HepG2 (cell line): ENCODE results near the gene HTR3C. TPM values are rescaled to one million over a fixed set of nuclear protein-coding genes. Genes with fewer than 3 reads are reported as not detected.

ENCODE experiments used
- ATAC-seq: fragments of 200-7000 bp; cut with Tn5 transposase; 3 replicates; pipeline ENCODE4 v1.9.1; 2020; ENCODE audit warnings: mild to moderate bottlenecking, moderate library complexity
- BruUV-seq: library from RNA; stranded (reverse); fragments of 400-500 nt; replicated peaks from 2 replicates; lab custom pipeline; 2021; lab: Mats Ljungman, UMichigan
- CTCF ChIA-PET: fragments of 300-600 bp; formaldehyde crosslinking; extraction: SDS; loops from one replicate; lab custom pipeline; 2021; ENCODE audit warnings: low total read pairs, inconsistent platforms, low intra/inter-chr PET ratio; lab: Yijun Ruan, JAX
- POLR2A ChIA-PET: fragments of 350-600 bp; sonication (Branson Sonifier 250); formaldehyde crosslinking; loops from one replicate; lab custom pipeline; 2020; ENCODE audit warnings: antibody characterized with exemption, inconsistent platforms; lab: Yijun Ruan, JAX
- DNase-seq: peaks from one replicate; pipeline ENCODE4 v3.0.0-alpha.2; 2015; ENCODE audit warnings: low spot score
- FAIRE-seq: peaks from 3 replicates; lab custom pipeline; 2011; peaks lifted over from hg19 to GRCh38; lab: Jason Lieb, UNC
- H2AFZ ChIP-seq: one replicate; pipeline ENCODE4 v1.6.1; 2011; ENCODE audit warnings: low read length, inconsistent platforms
- H3K27ac ChIP-seq: fragments of 300-600 bp; 3 replicates; pipeline ENCODE4 v1.8.0; 2011; ENCODE audit warnings: mixed run types, mild to moderate bottlenecking, mixed read lengths, low read length, inconsistent platforms; ENCODE audit not compliant: insufficient read depth; ENCODE audit errors: extremely low read length
- H3K27me3 ChIP-seq, 2 experiments: fragments of 200-600 bp in 1 of 2; 2 replicates in 1 of 2; 3 replicates in 1 of 2; pipeline versions ENCODE4 v1.6.0 to v1.8.0; 2011; ENCODE audit warnings: low read length in 2 of 2, mild to moderate bottlenecking in 2 of 2, moderate library complexity in 2 of 2, inconsistent platforms in 1 of 2; ENCODE audit not compliant: insufficient read depth in 2 of 2, control insufficient read depth in 1 of 2
- H3K36me3 ChIP-seq, 2 experiments: fragments of 200-600 bp in 1 of 2; replicated peaks in 1 of 2; 2 replicates in 1 of 2; 3 replicates in 1 of 2; pipeline versions ENCODE4 v1.5.1 to v1.8.0; 2011; ENCODE audit warnings: low read length in 2 of 2, inconsistent platforms in 1 of 2; ENCODE audit not compliant: insufficient read depth in 2 of 2, control insufficient read depth in 1 of 2
- H3K4me1 ChIP-seq: 2 replicates; pipeline ENCODE4 v1.5.1; 2012; ENCODE audit warnings: low read length, inconsistent platforms; ENCODE audit not compliant: insufficient read depth
- H3K4me2 ChIP-seq: 2 replicates; pipeline ENCODE4 v1.6.0; 2011; ENCODE audit warnings: low read depth, low read length, inconsistent platforms
- H3K4me3 ChIP-seq, 3 experiments: fragments of 200-600 bp in 1 of 3; sonication (generic), shearing (Covaris generic) in 1 of 3; replicated peaks in 1 of 3; 2 replicates each; pipeline ENCODE4 v1.5.1; 2011 to 2016; ENCODE audit warnings: low read length in 3 of 3, inconsistent platforms in 2 of 3, low read depth in 2 of 3, mild to moderate bottlenecking in 2 of 3, control low read depth in 1 of 3, mixed read lengths in 1 of 3; ENCODE audit not compliant: insufficient read depth in 1 of 3
- H3K79me2 ChIP-seq: one replicate; pipeline ENCODE4 v1.6.1; 2011; ENCODE audit warnings: low read length, inconsistent platforms; ENCODE audit not compliant: insufficient read depth
- H3K9ac ChIP-seq: 2 replicates; pipeline ENCODE4 v1.6.0; 2011; ENCODE audit warnings: mild to moderate bottlenecking, low read depth, low read length, inconsistent platforms; ENCODE audit not compliant: insufficient read depth
- H3K9me3 ChIP-seq: 2 replicates; pipeline ENCODE4 v1.5.1; 2012; ENCODE audit warnings: mild to moderate bottlenecking, low read length
- H4K20me1 ChIP-seq: 2 replicates; pipeline ENCODE4 v1.6.0; 2011; ENCODE audit warnings: inconsistent platforms, mild to moderate bottlenecking, low read length, moderate library complexity; ENCODE audit not compliant: insufficient read depth
- FOXK1 ChIP-seq: sonication (generic); formaldehyde crosslinking; IDR thresholded peaks from 2 replicates; pipeline ENCODE4 v1.4.0; 2020; ENCODE audit warnings: low read depth, missing genetic modification reagents, borderline replicate concordance
- ZNF136 ChIP-seq: sonication (generic); formaldehyde crosslinking; IDR thresholded peaks from 2 replicates; pipeline ENCODE4 v1.8.1; 2022; ENCODE audit warnings: low read depth, mild to moderate bottlenecking, moderate library complexity, missing genetic modification reagents
- ZSCAN20 ChIP-seq: sonication (generic); formaldehyde crosslinking; IDR thresholded peaks from 2 replicates; pipeline ENCODE4 v1.4.0; 2020; ENCODE audit warnings: missing genetic modification reagents, mild to moderate bottlenecking, borderline replicate concordance
- WGBS: methylation state at CpG from one replicate; pipeline ENCODE4 v1.1.6; 2017; ENCODE audit warnings: low lambda C conversion rate; 5-methylcytosine and 5-hydroxymethylcytosine counted together
- in situ Hi-C: cut with HindIII; loops from 2 replicates; pipeline ENCODE4 v1.10.0; 2017; ENCODE audit warnings: low pct_unique_long_range_greater_than_20kb; ENCODE audit not compliant: extremely low pct_ligation_motif_present
- intact Hi-C: fragments of 100-400 bp; cut with micrococcal nuclease; formaldehyde crosslinking; loops from one replicate; pipeline ENCODE4 v1.10.0; 2022; ENCODE audit not compliant: unreplicated experiment
- polyA plus RNA-seq, 8 experiments: library from polyadenylated mRNA; depleted of rRNA in 3 of 8; stranded (reverse) in 7 of 8; unstranded in 1 of 8; fragments of >200 nt; fragmentation: Illumina TruSeq in 4 of 8; extraction: Trizol in 4 of 8; gene quantifications; 2 replicates each; pipeline versions ENCODE4 v1.2.1 to v1.2.3, GENCODE V29; 2011 to 2016; ENCODE audit warnings: low read depth in 4 of 8, missing spikeins in 1 of 8, mixed read lengths in 1 of 8; ENCODE audit not compliant: insufficient read depth in 1 of 8
- total RNA-seq, 5 experiments: library from RNA; depleted of rRNA; stranded (reverse); fragments of >200 nt; fragmentation: Illumina TruSeq; extraction: Trizol; gene quantifications; 2 replicates each; pipeline ENCODE4 v1.2.3, GENCODE V29; 2016; ENCODE audit warnings: low read depth in 1 of 5
- TF ChIP-seq, protein P1 (sequence below): sonication (generic); formaldehyde crosslinking; IDR thresholded peaks from 2 replicates; pipeline ENCODE4 v1.4.0; 2020; ENCODE audit warnings: mild to moderate bottlenecking, missing genetic modification reagents
- TF ChIP-seq, protein P2 (sequence below): sonication (generic); formaldehyde crosslinking; IDR thresholded peaks from 2 replicates; pipeline ENCODE4 v1.4.0; 2020; ENCODE audit warnings: mild to moderate bottlenecking, missing genetic modification reagents
- TF ChIP-seq, protein P3 (sequence below): sonication (generic); formaldehyde crosslinking; IDR thresholded peaks from 2 replicates; pipeline ENCODE4 v1.5.0; 2020; ENCODE audit warnings: missing genetic modification reagents
- TF ChIP-seq, protein P4 (sequence below): IDR thresholded peaks from 2 replicates; pipeline ENCODE4 v1.6.1; 2012; ENCODE audit warnings: inconsistent platforms

The HTR3C gene
- total and polyA plus RNA-seq, 2 of the 13 experiments (the other 11 are each of a cell fraction or from before 2014, with no cell fraction given) = not detected

DNA sequence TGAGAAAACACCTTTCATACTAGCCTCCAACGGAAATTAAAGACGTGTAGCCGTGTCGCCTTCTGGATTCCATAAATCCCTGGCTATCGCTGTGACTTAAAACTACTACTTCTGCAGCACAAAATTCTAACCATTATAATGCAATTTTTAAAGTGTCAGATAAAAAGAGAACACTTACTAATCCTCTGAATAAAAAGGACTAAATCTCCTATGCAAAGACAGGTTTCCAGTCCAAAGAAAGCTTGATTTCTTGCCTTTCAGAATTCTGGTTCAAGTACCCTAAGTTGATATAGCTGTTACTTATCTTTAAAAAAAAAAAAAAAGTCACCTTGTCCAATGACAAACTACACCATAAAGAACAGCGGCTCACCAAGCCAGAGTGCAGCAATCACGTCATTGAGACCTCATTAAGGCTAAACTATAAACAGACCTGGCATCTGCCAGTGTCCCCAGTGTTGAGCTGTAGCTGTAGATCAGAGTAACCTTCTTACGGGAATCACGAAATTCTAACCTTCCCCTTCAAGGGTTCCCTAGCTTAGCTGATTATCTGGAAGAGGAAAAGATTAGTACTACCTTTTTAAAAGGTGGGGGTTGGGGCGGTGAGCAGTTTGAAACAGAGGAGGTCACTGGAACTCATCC, 37.3 kb upstream of the HTR3C start:
- Histone ChIP-seq H3K4me2 (peak overlapping the region; percentile 81; the same call in 1 of the 2 replicates), H3K9me3 (no peaks in the 10 kb centered on the region), H3K27ac (no peak overlapping the region), H3K9ac (no peak overlapping the region), H3K79me2 (no peaks in the 10 kb centered on the region), H3K4me3 (no peak overlapping the region), H3K36me3 (peaks cover 0 to 3% of the 10 kb centered on the region in 2 experiments; a peak in 2 of 5 replicates), H3K27me3 (no peaks in the 10 kb centered on the region), H3K4me1 (peaks cover 32% of the 10 kb centered on the region), H4K20me1 (no peaks in the 10 kb centered on the region), H2AFZ (no peak overlapping the region)
- no TSS peak for BruUV-seq
- ChIA-PET POLR2A (no interaction called here), CTCF (no interaction called here)
- intact Hi-C loops = loop anchor here (2.0 to 10.0 kb wide), 2 partner anchors 27 to 229 kb away; partner anchors contain the start of genes ALG3 and EEF1AKMT4
- TF ChIP-seq, protein P1, sequence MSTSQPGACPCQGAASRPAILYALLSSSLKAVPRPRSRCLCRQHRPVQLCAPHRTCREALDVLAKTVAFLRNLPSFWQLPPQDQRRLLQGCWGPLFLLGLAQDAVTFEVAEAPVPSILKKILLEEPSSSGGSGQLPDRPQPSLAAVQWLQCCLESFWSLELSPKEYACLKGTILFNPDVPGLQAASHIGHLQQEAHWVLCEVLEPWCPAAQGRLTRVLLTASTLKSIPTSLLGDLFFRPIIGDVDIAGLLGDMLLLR (CRISPR knock-in tag) = no peak
- TF ChIP-seq, protein P2, sequence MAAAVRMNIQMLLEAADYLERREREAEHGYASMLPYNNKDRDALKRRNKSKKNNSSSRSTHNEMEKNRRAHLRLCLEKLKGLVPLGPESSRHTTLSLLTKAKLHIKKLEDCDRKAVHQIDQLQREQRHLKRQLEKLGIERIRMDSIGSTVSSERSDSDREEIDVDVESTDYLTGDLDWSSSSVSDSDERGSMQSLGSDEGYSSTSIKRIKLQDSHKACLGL (CRISPR knock-in tag) = no peak
- no peak for TF ChIP-seq ZSCAN20 (CRISPR knock-in tag)
- DNase-seq (no peak), FAIRE-seq (no peak), ATAC-seq (no peak)
- WGBS = 90% methylated on average over 10 of the region's 10 CpGs
- in situ Hi-C loops = loop anchor here (5.0 kb wide), 1 partner anchor 118 kb away; no protein-coding TSS in a partner anchor

DNA sequence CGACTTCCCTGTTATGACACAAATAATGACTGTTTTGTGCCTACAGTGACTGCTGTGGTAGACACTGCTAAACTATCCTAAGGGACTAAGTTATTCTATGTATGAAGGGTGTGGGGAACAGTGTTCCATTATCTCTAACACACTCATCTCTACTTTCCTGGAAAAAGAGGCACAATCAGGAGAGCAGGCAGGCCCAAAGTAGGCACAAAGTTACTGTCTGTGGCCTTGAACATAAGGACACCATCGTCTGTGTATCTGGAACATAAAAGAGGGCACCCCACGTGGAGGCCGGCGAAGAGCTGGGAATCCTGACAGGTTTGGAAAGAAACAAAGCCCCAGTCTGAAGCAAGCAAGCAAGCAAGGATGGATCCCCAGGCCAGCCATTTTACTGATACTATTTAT, 36.7 kb upstream of the HTR3C start:
- peaks cover 0 to 3% of the 10 kb centered on the region in 2 experiments; a peak in 2 of 5 replicates for H3K36me3 ChIP-seq
- H2AFZ ChIP-seq = no peak overlapping the region
- ATAC-seq = no peak
- BruUV-seq = no TSS peak
- FAIRE-seq = no peak
- TF ChIP-seq, protein P3, sequence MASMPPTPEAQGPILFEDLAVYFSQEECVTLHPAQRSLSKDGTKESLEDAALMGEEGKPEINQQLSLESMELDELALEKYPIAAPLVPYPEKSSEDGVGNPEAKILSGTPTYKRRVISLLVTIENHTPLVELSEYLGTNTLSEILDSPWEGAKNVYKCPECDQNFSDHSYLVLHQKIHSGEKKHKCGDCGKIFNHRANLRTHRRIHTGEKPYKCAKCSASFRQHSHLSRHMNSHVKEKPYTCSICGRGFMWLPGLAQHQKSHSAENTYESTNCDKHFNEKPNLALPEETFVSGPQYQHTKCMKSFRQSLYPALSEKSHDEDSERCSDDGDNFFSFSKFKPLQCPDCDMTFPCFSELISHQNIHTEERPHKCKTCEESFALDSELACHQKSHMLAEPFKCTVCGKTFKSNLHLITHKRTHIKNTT (CRISPR knock-in tag) = no peak
- TF ChIP-seq FOXK1 (no peak), ZNF136 (no peak)
- TF ChIP-seq, protein P4, sequence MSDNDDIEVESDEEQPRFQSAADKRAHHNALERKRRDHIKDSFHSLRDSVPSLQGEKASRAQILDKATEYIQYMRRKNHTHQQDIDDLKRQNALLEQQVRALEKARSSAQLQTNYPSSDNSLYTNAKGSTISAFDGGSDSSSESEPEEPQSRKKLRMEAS = 0 out of 2 replicates have a peak, but pooled peaks have one; percentile 15
- TF ChIP-seq, all 625 proteins: peak for 1
- 39% methylated on average over 5 of the region's 5 CpGs for whole genome bisulfite sequencing
- H3K27me3 ChIP-seq = no peaks in the 10 kb centered on the region
- DNase-seq = no peak
- peak overlapping the region; percentile 81 for H3K4me2 ChIP-seq
- ChIA-PET CTCF (interaction anchor here (2.5 kb wide), 1 partner anchor 121 kb away, joined by 17 read pairs; no protein-coding TSS in a partner anchor), POLR2A (no interaction called here)
- no peaks in the 10 kb centered on the region for H3K79me2 ChIP-seq
- peak overlapping the region; percentile 3; the same call in 1 of the 2 replicates for H3K9ac ChIP-seq
- in situ Hi-C loops = loop anchor here (5.0 kb wide), 1 partner anchor 119 kb away; no protein-coding TSS in a partner anchor
- H3K9me3 ChIP-seq = no peaks in the 10 kb centered on the region
- H3K27ac ChIP-seq = no peak overlapping the region
- H4K20me1 ChIP-seq = no peaks in the 10 kb centered on the region
- H3K4me3 ChIP-seq = no peak overlapping the region
- intact Hi-C loops = loop anchor here (2.0 to 10.0 kb wide), 2 partner anchors 27 to 229 kb away; partner anchors contain the start of genes ALG3 and EEF1AKMT4
- H3K4me1 ChIP-seq = peaks cover 32% of the 10 kb centered on the region
